ENCODE measurements around the gene CALD1. TPM values are rescaled to one million over a fixed set of nuclear protein-coding genes. Genes with fewer than 3 reads are reported as not detected.

CALD1 gene
- total RNA-seq, 1 donor from 2014 or later: 0.50 TPM

DNA sequence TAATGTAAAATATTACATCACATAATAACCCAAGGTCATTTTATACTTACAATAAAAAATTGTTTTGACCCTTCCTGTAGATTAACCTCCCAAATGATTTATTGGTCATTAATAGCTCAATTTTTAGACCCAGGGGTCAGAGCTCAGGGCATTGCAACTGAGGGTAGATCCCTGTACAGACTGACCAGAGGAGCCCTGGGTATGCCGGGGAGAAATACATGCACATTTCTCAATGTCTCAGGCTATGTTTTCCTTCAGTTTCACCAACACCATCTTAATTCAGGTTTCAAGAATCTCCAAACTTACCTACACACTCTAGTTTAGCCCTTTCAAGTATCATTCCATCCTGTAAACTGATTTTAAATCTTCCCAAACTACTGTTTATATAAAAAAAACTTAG lies 46.2 kb downstream of the CALD1 start:
- intact Hi-C loops (cut with micrococcal nuclease): no loop called here

DNA sequence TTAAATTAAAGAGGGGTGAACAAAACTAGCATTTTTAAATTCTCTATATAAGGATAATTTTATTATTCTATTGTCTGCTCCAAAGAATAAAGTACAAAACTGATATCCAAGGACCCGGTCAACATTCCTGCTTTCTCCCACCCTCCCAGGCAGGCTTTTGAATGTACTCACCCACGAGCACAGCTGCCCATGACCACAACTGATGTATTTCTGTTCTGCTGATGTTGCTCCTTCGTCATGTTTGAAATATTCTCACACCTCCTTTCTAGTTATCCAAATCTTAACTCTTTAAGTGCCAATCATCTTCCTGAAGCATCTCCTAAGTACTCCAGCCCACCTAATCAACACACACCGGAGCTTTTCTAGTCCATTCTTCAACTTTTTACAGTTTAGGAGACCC lies 46.7 kb downstream of the CALD1 start:
- intact Hi-C loops (cut with micrococcal nuclease): no loop called here

DNA sequence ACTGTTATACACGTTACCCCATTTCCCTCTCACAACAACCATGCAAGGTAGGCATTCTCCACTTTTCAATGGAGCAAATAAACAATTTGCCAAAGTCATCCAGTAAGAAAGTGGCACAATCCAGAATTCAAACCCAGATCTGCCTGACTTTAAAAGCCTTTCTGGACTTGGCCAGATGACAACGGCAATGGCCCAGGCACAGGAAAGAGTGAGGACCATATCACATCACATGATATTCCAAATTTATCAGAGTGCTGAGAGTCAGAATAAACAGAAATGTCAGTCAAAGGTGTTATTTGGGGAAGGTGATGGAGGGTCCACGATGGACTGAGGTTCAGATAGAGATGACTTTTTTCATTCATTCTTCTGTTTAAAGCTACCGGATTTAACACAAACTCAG lies 48.0 kb downstream of the CALD1 start:
- intact Hi-C loops (cut with micrococcal nuclease): no loop called here

DNA sequence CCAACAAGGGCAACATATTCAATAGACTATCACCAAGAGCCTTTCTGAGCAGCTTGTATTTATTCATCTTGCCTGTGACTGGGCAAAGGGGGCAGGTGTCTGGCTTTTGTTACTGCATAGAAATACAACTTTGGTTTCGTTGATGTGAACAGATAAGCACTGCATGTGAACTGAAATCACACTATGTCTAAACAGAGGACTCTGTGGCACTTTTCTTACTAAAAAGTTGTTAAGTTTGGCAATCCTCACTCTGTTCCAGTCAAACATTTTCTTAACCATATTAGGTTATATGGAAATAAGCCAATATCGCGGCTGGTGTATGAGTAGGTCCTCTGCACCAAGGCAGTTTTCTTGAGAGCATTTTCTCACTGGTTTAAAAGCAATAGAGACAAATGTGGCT lies 48.5 kb downstream of the CALD1 start:
- intact Hi-C loops (cut with micrococcal nuclease): no loop called here

DNA sequence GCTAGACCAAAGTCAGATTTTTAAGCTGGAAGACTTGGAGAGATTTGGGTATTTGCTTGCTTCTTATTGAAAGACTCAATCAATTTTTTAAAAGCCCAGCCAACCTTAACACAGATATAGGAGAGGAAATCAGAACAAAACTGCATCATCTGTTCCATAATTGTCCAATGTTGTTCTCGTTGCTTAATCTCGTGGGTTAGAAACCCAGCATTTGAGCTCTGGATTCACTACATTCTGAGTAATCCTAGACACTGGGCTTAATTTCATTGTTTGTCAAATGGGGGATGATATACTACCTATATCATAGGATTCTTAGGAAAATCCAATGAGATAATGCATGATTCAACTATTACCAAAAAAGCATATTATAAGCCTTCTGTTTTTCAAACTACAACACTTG lies 48.9 kb downstream of the CALD1 start:
- intact Hi-C loops (cut with micrococcal nuclease): no loop called here

DNA sequence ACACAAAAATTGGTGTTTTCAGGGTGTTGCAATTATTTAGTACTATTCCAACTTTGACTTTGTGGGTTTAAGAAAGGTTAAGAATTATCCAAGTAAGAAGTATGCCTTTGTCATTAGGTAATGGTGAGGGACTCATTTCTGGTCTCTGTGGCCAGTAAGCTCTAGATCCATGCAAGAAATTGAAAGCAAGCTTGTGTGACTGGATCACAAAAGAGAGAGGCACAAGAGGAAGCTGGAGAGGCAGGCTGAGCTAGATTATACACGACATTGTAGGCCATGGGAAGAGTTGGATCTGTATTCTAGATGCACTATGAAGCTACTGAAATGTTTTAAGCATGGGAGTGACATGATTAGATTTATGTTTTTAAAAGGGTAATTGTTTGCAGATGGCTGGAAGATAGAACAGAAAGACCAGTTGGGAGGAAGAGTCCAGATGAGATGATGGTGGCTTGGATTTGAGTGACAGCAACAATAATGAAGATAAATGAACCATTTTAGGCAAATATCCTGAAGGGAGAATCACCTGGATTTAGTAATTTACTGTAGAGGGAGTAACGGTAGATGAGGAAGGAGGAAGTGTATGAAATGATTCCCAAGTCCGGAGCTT lies 50.0 kb downstream of the CALD1 start:
- intact Hi-C loops (cut with micrococcal nuclease): no loop called here

DNA sequence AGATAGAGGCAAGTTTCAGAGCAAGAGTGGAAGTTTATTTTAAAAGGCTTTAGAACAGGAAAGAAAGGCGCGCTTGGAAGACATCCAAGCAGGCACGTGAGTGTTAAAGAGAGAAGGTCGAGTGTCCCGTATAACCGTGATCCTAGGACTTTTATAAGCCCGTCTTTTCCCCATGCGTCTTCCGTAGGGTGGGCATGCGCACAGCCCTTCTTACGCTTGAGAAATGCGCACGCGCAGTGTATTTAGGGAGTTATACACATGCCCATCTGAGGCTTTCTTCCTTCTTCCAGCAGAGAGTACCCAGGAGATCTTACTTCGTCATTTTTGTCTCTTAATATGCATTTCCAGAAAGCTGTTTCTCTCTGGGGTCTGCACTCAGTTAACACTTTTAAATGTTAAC lies 52.4 kb downstream of the CALD1 start:
- intact Hi-C loops (cut with micrococcal nuclease): no loop called here

DNA sequence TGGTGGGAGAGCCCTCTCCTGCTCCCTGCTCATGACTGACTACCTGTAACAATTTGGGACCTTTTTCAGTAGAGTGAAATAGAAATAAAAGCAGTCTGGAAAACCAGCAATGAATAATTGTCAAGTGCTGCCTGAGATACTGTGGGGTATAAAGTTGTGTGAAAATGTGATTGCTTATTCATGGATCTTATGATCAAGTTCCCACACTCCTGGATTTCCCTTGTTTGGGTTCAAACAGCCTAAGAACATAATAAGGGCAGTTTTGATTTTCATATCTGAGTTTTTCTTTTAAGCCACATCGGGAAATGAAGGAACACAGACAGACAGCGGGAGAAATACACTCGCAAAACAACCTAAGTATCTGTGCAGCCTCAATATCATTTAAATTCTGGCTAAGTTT lies 52.9 kb downstream of the CALD1 start:
- intact Hi-C loops (cut with micrococcal nuclease): no loop called here

DNA sequence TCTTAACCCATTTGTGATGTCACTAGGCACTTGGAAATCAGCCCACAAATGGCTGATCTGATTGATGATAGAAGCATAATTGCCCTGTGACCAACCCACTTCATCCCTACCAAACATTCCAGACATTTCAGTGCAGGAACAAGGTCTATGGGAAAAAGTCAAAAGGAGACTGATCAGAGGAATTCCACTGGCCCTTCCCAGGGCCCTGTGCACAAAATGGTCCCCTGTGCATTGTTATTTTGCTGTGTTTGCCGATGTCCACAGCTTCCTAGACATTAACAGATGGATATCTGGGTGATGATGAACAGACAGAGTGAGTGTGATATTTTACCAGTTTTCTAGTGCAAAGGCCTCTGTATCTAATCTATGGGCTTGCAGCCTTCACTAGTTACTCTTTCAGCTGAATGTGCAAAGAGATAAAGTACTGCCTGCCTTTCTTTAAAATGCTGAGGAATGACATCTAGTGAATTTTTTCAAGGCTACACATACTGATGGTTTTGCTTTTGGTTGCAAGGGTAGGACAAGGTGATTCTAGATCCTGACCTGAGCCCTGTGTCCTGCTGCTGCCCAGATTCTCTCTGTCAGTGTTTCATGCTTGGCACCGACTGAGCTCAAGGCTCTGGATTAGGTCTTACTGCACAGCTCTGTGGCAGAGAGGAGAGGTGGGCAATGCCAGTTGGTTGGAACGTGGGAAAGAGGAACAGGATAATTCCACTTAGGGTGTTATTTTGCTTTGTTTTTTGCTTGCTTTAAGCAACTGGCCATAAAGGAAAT lies 55.4 kb downstream of the CALD1 start:
- intact Hi-C loops (cut with micrococcal nuclease): no loop called here

DNA sequence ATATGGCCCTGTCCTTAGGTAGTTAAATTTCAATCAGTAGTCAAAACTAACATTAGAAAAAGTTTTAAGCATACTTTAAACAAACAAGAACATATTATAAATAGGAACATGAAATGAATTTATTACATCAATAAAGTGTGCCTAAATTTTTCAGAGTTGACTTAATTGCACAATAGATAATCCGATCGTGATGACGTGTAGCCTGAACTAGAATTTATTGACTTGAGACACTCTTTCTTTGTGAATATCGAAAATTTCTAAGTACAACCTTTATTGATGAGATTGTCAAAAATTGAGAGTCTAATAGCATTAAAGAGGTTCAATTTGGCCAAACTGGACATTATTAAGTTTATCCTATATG lies 56.0 kb downstream of the CALD1 start:
- intact Hi-C loops (cut with micrococcal nuclease): no loop called here

DNA sequence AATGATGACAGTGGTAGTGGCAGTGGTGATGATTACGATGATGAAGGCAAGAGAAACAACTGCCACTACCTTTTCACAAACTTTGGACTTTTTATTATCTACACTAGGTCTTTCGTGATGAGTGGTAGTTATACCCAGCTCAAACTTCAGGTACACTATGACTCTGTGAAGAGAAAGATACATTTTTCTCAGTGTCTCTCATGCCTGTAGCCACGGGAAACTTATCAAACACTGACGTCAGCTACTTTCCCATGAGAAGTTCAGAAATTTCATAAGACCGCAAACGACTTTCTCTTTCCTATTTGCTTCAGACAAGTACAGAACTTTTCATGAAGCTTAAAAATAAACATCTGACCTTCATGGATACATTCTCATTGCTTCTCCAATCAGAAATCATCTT lies 57.0 kb downstream of the CALD1 start:
- intact Hi-C loops (cut with micrococcal nuclease): no loop called here

DNA sequence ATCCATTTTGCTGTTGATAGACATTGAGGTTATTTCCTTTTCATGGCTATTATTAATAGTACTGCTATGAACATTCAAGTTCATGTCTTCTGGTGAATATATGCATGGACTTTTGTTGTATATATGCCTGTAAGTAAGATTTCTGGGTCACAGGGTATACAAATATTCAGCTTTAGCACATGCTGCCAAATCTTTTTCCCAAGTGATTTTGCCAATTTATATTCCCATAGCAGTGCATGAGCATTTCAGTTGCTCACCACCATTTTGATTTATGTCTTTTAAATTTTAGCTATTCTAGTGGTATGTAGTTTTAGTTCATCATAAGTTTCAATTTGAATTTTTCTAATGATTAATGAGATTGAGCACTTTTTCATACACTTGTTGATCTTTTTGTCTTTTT lies 59.9 kb downstream of the CALD1 start:
- intact Hi-C loops (cut with micrococcal nuclease): no loop called here

DNA sequence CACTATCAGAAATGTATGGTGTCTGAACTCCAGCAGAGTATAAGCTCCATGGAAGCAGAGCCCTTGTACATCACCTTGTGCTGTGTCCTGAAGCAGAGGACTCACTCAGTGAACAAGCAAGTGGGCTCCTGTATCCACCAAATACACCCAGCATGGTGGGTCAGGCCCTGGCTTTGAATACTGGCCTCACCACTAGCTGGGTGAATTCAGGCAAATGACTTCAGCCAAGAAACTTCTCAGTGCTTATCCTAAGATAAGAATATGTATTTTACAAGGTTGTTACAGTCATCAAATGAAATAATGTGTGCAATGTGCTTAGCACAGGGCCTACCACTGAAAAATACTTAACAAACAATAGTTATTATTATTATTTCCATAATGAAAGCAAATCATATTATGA lies 62.6 kb downstream of the CALD1 start:
- intact Hi-C loops (cut with micrococcal nuclease): no loop called here

DNA sequence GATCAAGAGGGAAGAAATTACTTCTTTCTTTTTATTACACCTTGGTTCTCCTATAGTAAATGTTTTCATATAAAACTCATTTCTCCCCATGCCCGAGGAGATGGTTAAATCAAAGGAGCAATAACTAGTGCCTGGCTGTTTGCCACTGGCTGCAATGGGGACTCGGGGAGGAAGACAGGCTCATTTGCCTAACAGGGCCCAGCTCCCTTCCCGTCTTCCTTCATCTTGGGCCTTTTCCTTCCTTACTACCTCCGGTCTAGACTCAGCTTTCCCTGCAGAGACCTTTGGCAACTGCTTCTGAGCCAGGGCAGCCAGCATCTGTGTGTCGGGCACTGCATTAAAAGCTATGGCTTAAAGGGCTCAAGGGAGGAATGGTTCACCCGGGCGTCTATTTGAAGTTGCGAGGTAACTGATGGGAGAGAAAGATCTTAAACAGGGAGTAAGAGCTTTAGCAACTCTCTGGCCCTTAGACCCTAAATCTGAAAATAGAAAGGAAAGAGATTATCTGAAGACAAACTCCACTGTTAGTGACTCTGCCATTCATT lies 63.5 kb downstream of the CALD1 start:
- intact Hi-C loops (cut with micrococcal nuclease): no loop called here

DNA sequence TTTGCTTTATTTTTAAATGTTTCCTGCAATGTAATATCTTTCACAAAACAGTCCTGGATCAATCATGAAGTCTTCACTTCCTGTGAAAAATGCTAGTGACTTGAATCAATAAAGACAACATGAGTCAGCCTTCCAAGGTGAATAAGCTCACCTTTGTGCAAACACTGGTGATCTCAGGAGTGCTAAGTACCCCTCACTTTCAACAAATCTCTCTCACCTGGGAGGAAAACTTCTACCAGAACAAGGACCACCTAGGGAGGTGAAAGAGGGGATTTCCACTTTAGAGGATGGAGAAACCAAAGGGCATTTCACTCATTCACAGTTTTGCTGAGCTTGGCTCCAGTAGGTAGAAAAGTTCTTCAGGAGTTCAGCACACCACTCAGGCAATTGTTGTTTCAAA lies 64.8 kb downstream of the CALD1 start:
- intact Hi-C loops (cut with micrococcal nuclease): no loop called here

DNA sequence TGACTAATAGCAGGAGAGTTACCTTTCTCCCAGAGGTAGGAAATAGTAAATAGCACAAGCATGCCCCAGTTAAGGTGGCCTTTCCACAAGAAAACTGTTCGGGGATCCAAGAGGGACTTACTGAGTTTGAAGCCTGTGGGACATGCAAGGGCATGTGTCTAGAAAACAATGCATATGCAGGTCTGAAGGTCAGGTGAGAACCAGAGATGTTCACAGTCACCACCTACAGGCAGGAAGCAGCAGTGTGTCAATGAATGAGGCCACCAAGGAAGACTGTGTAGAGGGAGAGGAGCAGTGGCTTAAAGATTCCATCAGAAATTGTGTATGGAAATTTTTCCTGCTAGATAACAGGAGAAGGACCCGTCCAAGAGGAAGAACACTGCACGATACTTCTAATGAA lies 66.0 kb downstream of the CALD1 start:
- intact Hi-C loops (cut with micrococcal nuclease): no loop called here

DNA sequence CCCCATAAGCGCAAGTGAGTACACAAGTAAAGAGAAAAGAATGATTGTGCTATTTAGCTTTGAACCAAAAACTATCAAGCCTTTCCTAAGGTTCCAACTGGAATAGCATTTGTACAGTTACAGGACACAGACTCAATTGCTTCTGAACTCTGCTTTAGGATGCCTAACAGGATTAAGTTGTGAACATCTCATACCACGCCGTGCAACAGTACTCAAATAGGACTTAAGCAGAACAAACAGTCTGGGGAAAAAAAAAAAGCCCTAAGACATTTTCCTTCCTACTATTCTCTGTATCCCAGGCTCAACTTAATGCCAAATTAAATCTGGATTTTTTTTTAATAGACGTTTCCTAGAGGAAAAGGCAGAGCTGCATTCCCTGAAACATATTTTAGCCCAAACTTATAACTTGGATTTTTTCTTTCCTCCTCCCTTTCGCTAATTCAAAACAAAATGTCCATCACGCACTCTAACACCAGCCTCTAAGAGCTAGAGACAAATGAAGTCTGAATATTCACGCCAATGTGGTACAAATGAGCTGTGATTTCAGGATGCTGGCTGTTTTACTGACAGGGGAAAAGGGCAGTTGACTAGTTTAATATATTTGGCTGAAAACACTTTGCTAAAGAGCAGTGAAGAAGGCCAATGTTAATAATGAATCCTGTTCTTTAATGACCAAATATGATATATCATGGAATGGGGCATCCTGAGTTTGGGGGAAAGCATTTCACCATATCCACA lies 68.6 kb downstream of the CALD1 start:
- intact Hi-C loops (cut with micrococcal nuclease): no loop called here

DNA sequence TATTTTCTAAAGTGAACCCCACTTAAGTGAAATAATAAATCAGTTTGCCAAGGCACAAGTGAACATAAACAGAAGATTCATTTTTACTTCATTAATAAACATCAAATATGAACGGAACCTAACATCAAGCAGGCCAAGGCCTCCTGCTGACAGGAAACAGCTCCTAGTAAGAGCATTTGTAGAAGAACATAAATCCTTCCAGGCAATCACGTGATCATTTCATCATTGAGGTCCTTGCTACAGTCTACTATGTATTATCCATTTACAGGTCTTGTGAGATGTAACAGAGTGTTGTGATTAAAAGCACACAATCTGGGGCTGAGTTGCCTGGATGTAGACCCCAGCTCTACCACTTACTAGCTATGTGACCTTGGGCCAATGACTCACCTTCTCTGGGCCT lies 70.6 kb downstream of the CALD1 start:
- intact Hi-C loops (cut with micrococcal nuclease): no loop called here

DNA sequence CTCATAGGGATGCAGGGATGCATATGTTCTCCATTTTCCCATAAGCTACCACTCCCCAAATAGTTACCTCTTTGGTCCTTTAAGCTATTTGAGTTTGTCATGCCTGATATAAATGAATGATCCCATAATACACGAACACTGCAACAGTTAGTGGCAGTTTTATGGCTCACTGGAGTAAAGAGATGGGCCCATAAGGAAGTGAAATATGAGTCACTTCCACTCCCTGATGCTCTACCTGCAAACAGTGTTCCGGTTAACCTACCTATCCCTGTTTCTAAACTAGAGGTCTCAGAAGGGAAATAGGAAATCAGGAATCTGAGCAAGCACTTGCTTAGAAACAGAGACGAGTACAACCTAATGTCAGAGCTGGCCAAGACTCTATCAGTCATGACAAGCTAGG lies 71.7 kb downstream of the CALD1 start:
- intact Hi-C loops (cut with micrococcal nuclease): no loop called here

DNA sequence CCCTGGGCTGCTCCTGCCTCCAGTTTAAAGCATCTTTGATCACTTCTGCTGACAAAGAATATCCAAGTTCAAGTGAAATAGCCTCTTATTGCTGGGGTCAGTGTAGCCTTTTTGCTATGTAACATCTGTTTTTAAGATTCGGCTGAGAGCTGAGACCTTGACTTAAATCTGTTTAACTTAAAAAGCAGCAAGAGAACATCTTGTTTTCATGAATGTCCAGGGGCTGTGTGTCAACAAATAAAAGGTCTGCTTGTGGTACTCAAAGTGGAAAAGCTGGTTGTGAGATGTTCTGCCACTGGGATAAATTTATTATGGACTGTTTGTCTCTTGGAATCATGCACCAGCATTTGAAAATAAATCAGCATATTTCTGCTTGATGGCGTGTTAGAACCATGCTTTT lies 73.2 kb downstream of the CALD1 start:
- intact Hi-C loops (cut with micrococcal nuclease): no loop called here

DNA sequence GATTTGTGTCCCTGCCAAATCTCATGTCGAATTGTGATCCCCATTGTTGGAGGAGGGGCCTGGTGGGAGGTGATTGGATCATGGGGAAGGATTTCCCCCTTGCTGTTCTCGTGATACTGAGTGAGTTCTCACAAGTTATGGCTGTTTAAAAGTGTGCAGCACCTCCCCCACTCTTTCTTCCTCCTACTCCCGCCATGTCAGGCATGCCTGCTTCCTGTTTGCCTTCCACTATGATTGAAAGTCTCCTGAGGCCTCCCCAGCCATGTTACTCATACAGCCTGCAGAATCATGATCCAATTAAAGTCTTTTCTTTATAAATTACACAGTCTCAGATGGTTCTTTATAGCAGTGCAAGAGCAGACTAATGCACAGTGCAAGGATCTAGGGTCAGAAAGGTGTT lies 75.4 kb downstream of the CALD1 start:
- intact Hi-C loops (cut with micrococcal nuclease): no loop called here

DNA sequence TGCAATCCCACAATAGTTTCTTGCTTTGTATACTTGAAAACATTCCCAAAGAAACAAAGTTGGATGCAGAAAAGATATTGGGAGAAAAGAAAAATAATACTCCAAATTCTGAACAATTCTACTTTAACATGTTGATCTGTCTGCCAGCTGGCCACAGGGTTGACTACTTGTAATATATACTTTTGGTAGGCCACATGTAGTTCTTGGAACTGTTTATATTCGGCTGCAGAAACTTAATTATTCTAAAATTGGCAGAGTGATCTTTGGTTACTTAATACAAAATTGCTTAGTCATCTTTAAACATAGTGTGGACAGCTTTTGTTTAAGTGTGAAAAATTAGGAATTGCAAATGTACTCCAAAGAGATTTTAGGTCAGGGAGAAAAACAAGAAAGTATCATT lies 76.0 kb downstream of the CALD1 start:
- intact Hi-C loops (cut with micrococcal nuclease): no loop called here

DNA sequence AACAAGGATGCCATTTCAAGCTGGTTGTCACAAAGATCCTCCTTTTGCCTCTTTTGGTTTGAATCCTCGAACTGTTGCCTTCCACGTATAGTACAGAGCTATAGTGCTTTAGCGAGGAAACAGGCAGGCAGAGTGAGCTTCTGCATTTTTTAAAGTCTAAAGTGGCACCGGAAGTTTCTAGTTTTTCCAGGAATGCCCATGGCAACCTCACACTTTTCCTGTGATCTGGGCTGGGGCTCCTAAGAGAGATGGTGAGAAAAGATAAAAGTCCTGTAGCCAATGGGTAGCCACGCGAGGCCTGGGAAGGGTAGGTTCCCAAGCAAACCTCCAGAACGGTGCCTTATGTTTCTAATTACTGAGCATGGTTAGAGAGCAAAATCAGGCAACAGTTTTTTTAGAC lies 76.7 kb downstream of the CALD1 start:
- intact Hi-C loops (cut with micrococcal nuclease): no loop called here
